GM23338 (cell line): ENCODE results near the gene ADORA2A. TPM values are rescaled to one million over a fixed set of nuclear protein-coding genes. Genes with fewer than 3 reads are reported as not detected.

Experiments used
- ATAC-seq: fragments of 200-7000 bp; cut with Tn5 transposase; 3 replicates; pipeline ENCODE4 v1.9.1; 2020
- DNase-seq: peaks from one replicate; pipeline ENCODE4 v3.0.0-alpha.2; 2015; ENCODE audit warnings: low spot score
- H2AFZ ChIP-seq: fragments of 200-600 bp; sonication (generic); 2 replicates; pipeline ENCODE4 v1.8.0; 2016; ENCODE audit warnings: antibody characterized with exemption, mild to moderate bottlenecking, moderate library complexity
- H3F3A ChIP-seq: fragments of 200-600 bp; sonication (generic); replicated peaks from 2 replicates; pipeline ENCODE4 v1.8.0; 2017; ENCODE audit warnings: antibody characterized with exemption, mixed run types, low read depth
- H3K27ac ChIP-seq: fragments of 200-600 bp; sonication (generic); 2 replicates; pipeline ENCODE4 v1.6.1; 2016; ENCODE audit warnings: low read depth
- H3K27me3 ChIP-seq: fragments of 200-600 bp; sonication (generic); 2 replicates; pipeline ENCODE4 v1.8.0; 2016; ENCODE audit warnings: mild to moderate bottlenecking, mixed run types, moderate library complexity; ENCODE audit not compliant: insufficient read depth
- H3K36me3 ChIP-seq: fragments of 200-600 bp; sonication (generic); 2 replicates; pipeline ENCODE4 v1.8.0; 2016; ENCODE audit warnings: mild to moderate bottlenecking; ENCODE audit not compliant: insufficient read depth
- H3K4me1 ChIP-seq: fragments of 200-600 bp; sonication (generic); 2 replicates; pipeline ENCODE4 v1.8.0; 2016; ENCODE audit warnings: mild to moderate bottlenecking, moderate library complexity; ENCODE audit not compliant: insufficient read depth
- H3K4me2 ChIP-seq: fragments of 200-600 bp; sonication (generic); 2 replicates; pipeline ENCODE4 v1.7.1; 2017; ENCODE audit warnings: mixed run types
- H3K4me3 ChIP-seq: fragments of 200-600 bp; sonication (generic); 2 replicates; pipeline ENCODE4 v1.6.1; 2016; ENCODE audit warnings: mixed run types
- H3K79me2 ChIP-seq: fragments of 200-600 bp; sonication (generic); replicated peaks from 2 replicates; pipeline ENCODE4 v1.8.0; 2017; ENCODE audit warnings: mild to moderate bottlenecking; ENCODE audit not compliant: insufficient read depth
- H3K9me2 ChIP-seq: fragments of 200-600 bp; sonication (generic); 2 replicates; pipeline ENCODE4 v1.8.0; 2017; ENCODE audit not compliant: insufficient read depth
- H4K20me1 ChIP-seq: fragments of 200-600 bp; sonication (generic); replicated peaks from 2 replicates; pipeline ENCODE4 v1.8.0; 2017; ENCODE audit warnings: mild to moderate bottlenecking; ENCODE audit not compliant: insufficient read depth
- H3K27ac Mint-ChIP-seq: 2 replicates; pipeline ENCODE4 v1.8.0; 2020; ENCODE audit warnings: inconsistent platforms, mild to moderate bottlenecking, moderate library complexity, mixed read lengths
- H3K27me3 Mint-ChIP-seq: 3 replicates; pipeline ENCODE4 v1.8.0; 2022; ENCODE audit warnings: low read depth, mild to moderate bottlenecking, moderate library complexity, mixed read lengths, inconsistent platforms; ENCODE audit not compliant: insufficient read depth, poor library complexity
- H3K36me3 Mint-ChIP-seq: 3 replicates; pipeline ENCODE4 v1.8.0; 2021; ENCODE audit warnings: low read depth, mild to moderate bottlenecking, inconsistent platforms, moderate library complexity, mixed read lengths
- H3K4me1 Mint-ChIP-seq: 3 replicates; pipeline ENCODE4 v1.8.0; 2020; ENCODE audit warnings: mild to moderate bottlenecking, inconsistent platforms, mixed read lengths
- H3K4me3 Mint-ChIP-seq: 3 replicates; pipeline ENCODE4 v1.8.0; 2021; ENCODE audit warnings: moderate library complexity, mild to moderate bottlenecking, inconsistent platforms, mixed read lengths
- H3K9me3 Mint-ChIP-seq: 3 replicates; pipeline ENCODE4 v1.8.0; 2020; ENCODE audit warnings: moderate library complexity, mild to moderate bottlenecking, inconsistent platforms, mixed read lengths
- CREB1 ChIP-seq: fragments of 250-450 bp; sonication (Bioruptor Pico); IDR thresholded peaks from 2 replicates; pipeline ENCODE4 v1.5.0; 2020; ENCODE audit warnings: low read depth, mild to moderate bottlenecking, moderate library complexity
- CTCF ChIP-seq, 2 experiments: fragments of 200-600 bp in 1 of 2; sonication (generic) in 1 of 2; conservative IDR thresholded peaks; 2 replicates each; pipeline versions ENCODE4 v1.5.1 to v1.6.1; 2016 to 2017; ENCODE audit warnings: antibody characterized with exemption in 2 of 2, low read depth in 2 of 2, mild to moderate bottlenecking in 2 of 2, moderate library complexity in 1 of 2
- ETS1 ChIP-seq: IDR thresholded peaks from 2 replicates; pipeline ENCODE4 v1.6.1; 2016; ENCODE audit warnings: antibody characterized with exemption
- EZH2 ChIP-seq: fragments of 200-600 bp; sonication (generic); IDR thresholded peaks from one replicate; pipeline ENCODE4 v1.8.0; 2017; ENCODE audit warnings: antibody characterized with exemption, mild to moderate bottlenecking, low read depth; ENCODE audit not compliant: unreplicated experiment
- EZH2phosphoT487 ChIP-seq: fragments of 200-600 bp; sonication (generic); IDR thresholded peaks from one replicate; pipeline ENCODE4 v1.8.1; 2018; ENCODE audit warnings: antibody characterized with exemption; ENCODE audit not compliant: unreplicated experiment
- JUNB ChIP-seq: IDR thresholded peaks from one replicate; pipeline ENCODE4 v1.6.1; 2016; ENCODE audit warnings: antibody characterized with exemption; ENCODE audit not compliant: unreplicated experiment
- NANOG ChIP-seq: IDR thresholded peaks from 2 replicates; pipeline ENCODE4 v1.6.1; 2016; ENCODE audit warnings: antibody characterized with exemption, borderline replicate concordance
- POLR2AphosphoS5 ChIP-seq: IDR thresholded peaks from 2 replicates; pipeline ENCODE4 v1.6.1; 2016; ENCODE audit warnings: antibody characterized with exemption, low read depth
- REST ChIP-seq: IDR thresholded peaks from one replicate; pipeline ENCODE4 v1.6.1; 2018; ENCODE audit warnings: antibody characterized with exemption; ENCODE audit not compliant: unreplicated experiment
- STAT1 ChIP-seq: IDR thresholded peaks from one replicate; pipeline ENCODE4 v1.6.1; 2016; ENCODE audit warnings: antibody characterized with exemption; ENCODE audit not compliant: unreplicated experiment
- ZNF114 ChIP-seq: fragments of 250-450 bp; sonication (Bioruptor Pico); IDR thresholded peaks from 2 replicates; pipeline ENCODE4 v1.5.0; 2020; ENCODE audit warnings: mild to moderate bottlenecking, moderate library complexity
- ZNF331 ChIP-seq: fragments of 250-450 bp; sonication (Bioruptor Pico); IDR thresholded peaks from 2 replicates; pipeline ENCODE4 v1.5.0; 2020; ENCODE audit warnings: low read depth, mild to moderate bottlenecking, moderate library complexity
- ZNF462 ChIP-seq: fragments of 250-450 bp; sonication (Bioruptor Pico); IDR thresholded peaks from 2 replicates; pipeline ENCODE4 v1.5.0; 2020; ENCODE audit warnings: mild to moderate bottlenecking, moderate library complexity
- polyA plus RNA-seq: library from polyadenylated mRNA; unstranded; fragments of >200 nt; fragmentation: Nextera tagmentation; extraction: Ambion mirVana; gene quantifications from 2 replicates; pipeline ENCODE4 v1.2.1, GENCODE V29; 2016
- total RNA-seq: library from RNA; depleted of rRNA; stranded (reverse); fragments of >200 nt; shearing (Covaris generic); gene quantifications from 2 replicates; pipeline ENCODE4 v1.2.3, GENCODE V29; 2014

The ADORA2A gene
- total and polyA plus RNA-seq, 2 experiments from 2014 or later = 4.1 to 13.5 TPM

- H4K20me1 ChIP-seq = no peaks in the 10 kb centered on the region
- Mint-ChIP-seq H3K4me1 (peaks cover 16% of the 10 kb centered on the region), H3K27ac (no peak overlapping the region), H3K36me3 (peaks cover 20% of the 10 kb centered on the region; the same call in 2 of the 3 replicates), H3K9me3 (no peaks in the 10 kb centered on the region), H3K4me3 (no peak overlapping the region), H3K27me3 (peaks cover 35% of the 10 kb centered on the region)
- H3K36me3 ChIP-seq = no peaks in the 10 kb centered on the region
- TF ChIP-seq CREB1 (CRISPR knock-in tag) = no peak
- TF ChIP-seq POLR2AphosphoS5 = no peak
- no peak for TF ChIP-seq EZH2
- no peak for TF ChIP-seq ETS1
- no peak for TF ChIP-seq REST
- no peak for TF ChIP-seq EZH2phosphoT487
- TF ChIP-seq ZNF114 (CRISPR knock-in tag) = no peak
- TF ChIP-seq STAT1 = no peak
- no peak for TF ChIP-seq JUNB
- TF ChIP-seq NANOG = no peak
- no peak for TF ChIP-seq ZNF331 (CRISPR knock-in tag)
- no peak for TF ChIP-seq CTCF (conservative IDR thresholded peaks at IDR 0.05; ENCODE audit: low read depth in 2 of 2)
- TF ChIP-seq ZNF462 = no peak
- no peak overlapping the region for H3K27ac ChIP-seq
- ATAC-seq (no peak), DNase-seq (no peak)
- no peak overlapping the region for H2AFZ ChIP-seq
- H3K4me1 ChIP-seq = peaks cover 8% of the 10 kb centered on the region; the same call in 1 of the 2 replicates
- no peaks in the 10 kb centered on the region for H3K27me3 ChIP-seq
- H3K9me2 ChIP-seq = no peaks in the 10 kb centered on the region
- no peaks in the 10 kb centered on the region for H3K79me2 ChIP-seq
- H3K4me2 ChIP-seq = no peak overlapping the region
- no peak overlapping the region for H3K4me3 ChIP-seq
- no peaks in the 10 kb centered on the region for H3F3A ChIP-seq
Observed at GRCh38 chr22:24417200-24417599, 10.2 kb upstream of the ADORA2A start.
